ENCODE results near the gene STAT5B.

DNA sequence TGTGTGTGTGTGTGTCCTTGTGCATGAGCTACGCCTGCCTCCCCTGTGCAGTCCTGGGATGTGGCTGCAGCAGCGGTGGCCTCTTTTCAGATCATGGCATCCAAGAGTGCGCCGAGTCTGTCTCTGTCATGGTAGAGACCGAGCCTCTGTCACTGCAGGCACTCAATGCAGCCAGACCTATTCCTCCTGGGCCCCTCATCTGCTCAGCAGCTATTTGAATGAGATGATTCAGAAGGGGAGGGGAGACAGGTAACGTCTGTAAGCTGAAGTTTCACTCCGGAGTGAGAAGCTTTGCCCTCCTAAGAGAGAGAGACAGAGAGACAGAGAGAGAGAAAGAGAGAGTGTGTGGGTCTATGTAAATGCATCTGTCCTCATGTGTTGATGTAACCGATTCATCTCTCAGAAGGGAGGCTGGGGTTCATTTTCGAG is 34.6 kb upstream of the STAT5B start:
- TF ChIP-seq EZH2 (optimal IDR thresholded peaks at IDR 0.05; ENCODE audit: low read depth, low read length) (no peak), CTCF (IDR thresholded peaks at IDR 0.05; ENCODE audit: low read length) (no peak)

All from MM.1S (cell line).